Activated CD8-positive, alpha-beta memory T cell treated with anti-CD3 and anti-CD28 coated beads, Interleukin-2, amount 50 U/mL, for 1 hour (primary cell): ENCODE measurements around the gene OR4N5.
"Not testable (repeated sequence)": the region's sequence is repeated elsewhere in the genome, so short reads cannot be mapped to it uniquely, and the experiment has no call there.

Experiments
- DNase-seq: peaks from one replicate; pipeline ENCODE4 v3.0.0-alpha.2; 2020; ENCODE audit errors: extremely low read depth

OR4N5 gene, protein sequence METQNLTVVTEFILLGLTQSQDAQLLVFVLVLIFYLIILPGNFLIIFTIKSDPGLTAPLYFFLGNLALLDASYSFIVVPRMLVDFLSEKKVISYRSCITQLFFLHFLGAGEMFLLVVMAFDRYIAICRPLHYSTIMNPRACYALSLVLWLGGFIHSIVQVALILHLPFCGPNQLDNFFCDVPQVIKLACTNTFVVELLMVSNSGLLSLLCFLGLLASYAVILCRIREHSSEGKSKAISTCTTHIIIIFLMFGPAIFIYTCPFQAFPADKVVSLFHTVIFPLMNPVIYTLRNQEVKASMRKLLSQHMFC

DNA sequence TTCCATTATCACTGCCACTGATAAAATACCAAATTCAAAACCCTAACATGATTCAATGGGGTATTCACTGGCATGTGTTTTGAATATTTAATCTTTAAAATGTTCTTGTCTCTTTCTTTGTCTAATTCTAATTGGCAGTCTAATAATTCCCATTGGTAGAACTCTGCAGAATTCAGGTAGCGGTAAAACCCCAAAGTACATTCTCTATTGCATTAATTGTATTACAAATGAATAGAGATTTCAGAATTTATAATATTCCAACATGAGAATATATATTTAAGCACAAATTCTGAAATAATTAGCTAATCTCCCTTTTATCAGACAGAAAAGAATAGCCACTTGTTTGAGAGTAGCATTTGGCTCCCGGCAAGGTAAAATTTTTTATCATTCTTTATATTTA, at the start of gene OR4N5:
Gene OR4N5 (plus strand): TSS at position 301 of the 400 bp plus-strand sequence. CDS start 4,916 bp downstream, outside the sequence.
- DNase-seq = no peak

GRCh38 chr14:20092050-20092449, 46.6 kb upstream of the OR4N5 start:
- DNase-seq = no peak

DNA sequence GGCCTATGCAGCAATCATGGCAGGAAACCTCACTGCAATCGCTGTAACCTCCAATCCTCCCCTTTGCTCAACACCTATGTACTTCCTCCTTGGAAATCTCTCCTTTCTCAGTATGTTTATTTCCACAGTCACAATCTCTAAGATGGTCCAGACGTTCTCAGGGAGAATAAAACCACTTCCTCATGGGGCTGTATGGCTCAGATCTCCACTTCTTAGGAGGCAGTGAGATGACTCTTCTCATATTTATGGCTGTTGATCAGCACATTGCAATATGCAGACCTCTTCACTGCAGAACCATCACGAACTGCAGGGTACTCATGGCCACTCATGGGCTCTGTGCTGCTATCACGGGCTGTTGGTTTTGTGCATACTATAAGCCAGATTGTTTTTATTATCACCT, 45.2 kb upstream of the OR4N5 start:
- no peak for DNase-seq

DNA sequence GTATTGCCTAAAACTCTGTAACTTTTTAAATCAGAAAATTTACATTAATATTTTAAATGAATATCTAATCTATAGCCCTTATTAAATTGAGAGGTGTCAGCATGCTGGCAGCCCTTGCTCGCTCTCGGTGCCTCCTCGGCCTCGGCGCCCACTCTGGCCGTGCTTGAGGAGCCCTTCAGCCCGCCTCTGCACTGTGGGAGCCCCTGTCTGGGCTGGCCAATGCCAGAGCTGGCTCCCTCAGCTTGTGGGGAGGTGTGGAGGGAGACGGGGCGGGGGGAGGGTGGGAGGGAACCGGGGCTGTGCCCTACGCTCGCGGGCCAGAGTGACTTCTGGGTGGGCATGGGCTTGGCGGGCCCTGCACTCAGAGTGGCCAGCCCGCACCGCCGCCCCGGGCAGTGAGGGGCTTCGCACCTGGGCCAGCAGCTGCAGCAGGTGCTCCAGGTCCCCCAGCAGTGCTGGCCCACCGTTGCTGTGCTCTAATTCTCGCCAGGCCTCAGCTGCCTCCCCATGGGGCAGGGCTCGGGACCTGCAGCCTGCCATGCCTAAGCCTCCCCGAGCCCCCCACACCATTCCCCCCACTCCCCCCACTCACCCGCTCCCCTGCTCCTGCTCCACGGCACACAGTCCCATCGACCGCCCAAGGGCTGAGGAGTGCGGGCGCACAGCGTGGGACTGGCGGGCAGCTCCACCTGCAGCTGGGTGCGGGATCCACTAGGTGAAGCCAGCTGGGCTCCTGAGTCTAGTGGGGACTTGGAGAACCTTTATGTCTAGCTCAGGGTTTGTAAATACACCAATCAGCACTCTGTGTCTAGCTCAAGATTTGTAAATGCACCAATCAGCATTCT, 39.5 kb upstream of the OR4N5 start:
- DNase-seq = not testable (repeated sequence)

DNA sequence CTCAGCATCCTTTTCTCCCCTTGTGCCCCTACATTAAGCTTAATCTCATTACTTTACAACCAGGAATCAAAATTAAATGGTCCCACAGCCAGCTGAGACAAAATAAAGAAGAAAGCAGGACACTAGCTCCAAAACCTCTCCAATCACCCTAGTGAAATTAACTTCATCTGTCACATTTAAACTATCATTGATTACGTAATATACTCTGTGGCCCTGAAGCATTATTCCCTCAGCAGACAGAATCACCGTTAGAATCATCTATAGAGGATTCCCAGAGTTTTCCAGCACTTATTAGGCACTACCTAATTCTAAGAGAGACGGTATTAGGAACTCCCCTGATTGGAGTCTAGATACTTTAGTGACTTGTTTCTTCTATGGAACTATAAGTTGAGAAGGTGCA, 28.2 kb upstream of the OR4N5 start, which contains the start of gene OR4K17:
Gene OR4K17 (plus strand): TSS at position 302 of the 400 bp plus-strand sequence. CDS start 6,761 bp downstream, outside the sequence.
- DNase-seq = no peak

DNA sequence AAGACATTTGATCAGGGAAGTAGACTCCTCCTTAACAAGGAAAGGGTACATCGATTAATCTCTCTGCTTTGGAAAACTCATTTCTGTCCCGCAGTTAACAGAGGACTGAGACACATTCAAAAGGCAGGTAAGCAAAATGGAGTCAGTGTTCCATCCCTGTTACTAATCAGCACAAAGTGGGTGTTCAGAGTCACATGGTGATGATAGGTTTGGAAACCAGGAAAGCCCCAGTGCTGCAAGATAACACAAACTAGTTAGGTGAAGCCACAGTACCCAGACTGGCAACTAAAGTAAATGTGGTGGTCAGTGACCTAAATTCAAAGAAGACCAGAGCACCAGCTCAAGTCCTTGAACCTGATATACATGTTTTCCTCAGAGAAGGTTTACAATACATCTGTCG, 26.3 kb upstream of the OR4N5 start:
- no peak for DNase-seq

DNA sequence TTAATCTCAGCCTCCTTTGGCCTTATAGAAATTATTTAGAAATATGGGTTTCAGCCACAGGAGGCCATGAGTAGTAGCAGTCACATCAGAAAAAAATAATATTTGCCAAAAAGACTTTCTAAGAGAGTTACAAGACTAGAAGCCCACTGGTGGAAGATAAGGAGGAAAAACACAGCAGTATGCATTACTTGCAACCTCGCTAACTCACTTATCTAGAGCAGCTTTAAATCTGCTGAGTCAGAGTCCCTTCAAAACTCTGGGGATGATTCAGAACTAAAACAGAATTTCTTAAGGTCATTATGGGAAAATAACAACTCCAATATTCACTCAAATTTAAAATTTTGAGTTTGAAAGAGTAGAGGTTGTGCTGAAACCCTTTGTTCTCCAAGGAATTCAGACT, 21.9 kb upstream of the OR4N5 start:
- no peak for DNase-seq

DNA sequence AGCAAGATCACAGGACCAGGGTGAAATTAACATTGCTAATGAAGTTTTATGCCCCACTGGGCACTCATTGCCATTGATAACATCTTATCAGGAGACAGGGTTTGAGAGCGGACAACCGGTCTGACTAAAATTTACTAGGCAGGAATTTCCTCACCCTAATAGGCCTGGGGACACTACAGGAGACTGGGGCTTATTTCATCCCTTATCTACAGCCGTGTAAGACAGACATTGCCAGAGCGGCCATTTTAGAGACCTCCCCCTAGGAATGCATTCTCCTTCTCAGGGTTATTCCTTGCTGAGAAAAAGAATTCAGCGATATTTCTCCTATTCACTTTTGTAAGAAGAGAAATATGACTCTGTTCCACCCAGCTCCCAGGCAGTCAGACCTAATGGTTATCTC, 19.8 kb upstream of the OR4N5 start:
- DNase-seq = no peak

GRCh38 chr14:20143911-20144310, 5.3 kb downstream of the OR4N5 start:
- no peak for DNase-seq

DNA sequence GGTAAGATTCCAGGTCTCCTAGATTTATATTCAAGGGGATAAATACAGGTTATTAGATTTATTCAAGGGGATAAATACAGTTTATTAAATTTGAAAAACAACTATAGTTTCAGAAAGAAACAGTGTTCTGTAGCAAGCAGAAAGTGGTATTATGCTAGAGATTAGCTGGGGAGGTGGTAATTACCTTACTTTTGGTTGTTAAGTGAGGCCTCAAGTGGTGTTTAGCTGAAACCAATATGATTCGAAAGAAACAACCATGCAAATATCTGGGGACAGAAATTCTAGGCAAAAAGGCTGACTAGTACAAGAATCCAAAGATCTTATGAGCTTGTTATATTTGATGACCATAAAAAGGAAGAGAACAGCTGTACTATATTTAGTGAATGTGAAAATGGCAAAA, 6.2 kb downstream of the OR4N5 start:
- DNase-seq = no peak

- no peak for DNase-seq
Measured at GRCh38 chr14:20164462-20164861, 25.8 kb downstream of the OR4N5 start.

- no peak for DNase-seq
Measured at GRCh38 chr14:20167091-20167490, 28.5 kb downstream of the OR4N5 start.

DNA sequence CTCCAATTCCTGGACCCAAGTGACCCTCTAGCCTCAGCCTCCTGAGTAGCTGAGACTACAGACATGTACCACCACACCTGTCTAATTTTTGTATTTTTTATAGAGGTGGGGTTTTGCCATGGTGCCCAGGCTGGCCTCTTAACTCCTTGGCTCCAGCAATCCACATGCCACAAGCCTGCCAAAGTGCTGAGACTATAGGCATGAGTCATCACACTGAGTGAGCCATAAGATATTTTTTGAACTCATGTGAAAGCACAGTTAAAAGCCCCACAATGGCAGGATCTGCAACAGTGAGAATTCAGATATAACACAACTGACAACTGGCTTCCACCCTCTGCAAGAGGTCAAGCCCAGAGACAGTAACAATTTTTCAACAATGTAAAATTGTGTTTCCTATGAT, 31.2 kb downstream of the OR4N5 start:
- not testable (repeated sequence) for DNase-seq

DNA sequence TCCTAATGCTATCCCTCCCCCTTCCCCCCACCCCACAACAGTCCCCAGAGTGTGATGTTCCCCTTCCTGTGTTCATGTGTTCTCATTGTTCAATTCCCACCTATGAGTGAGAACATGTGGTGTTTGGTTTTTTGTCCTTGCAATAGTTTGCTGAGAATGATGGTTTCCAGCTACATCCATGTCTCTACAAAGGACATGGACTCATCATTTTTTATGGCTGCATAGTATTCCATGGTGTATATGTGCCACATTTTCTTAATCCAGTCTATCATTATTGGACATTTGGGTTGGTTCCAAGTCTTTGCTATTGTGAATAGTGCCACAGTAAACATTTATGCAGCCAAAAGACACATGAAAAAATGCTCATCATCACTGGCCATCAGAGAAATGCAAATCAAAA, 35.6 kb downstream of the OR4N5 start:
- DNase-seq = not testable (repeated sequence)

DNA sequence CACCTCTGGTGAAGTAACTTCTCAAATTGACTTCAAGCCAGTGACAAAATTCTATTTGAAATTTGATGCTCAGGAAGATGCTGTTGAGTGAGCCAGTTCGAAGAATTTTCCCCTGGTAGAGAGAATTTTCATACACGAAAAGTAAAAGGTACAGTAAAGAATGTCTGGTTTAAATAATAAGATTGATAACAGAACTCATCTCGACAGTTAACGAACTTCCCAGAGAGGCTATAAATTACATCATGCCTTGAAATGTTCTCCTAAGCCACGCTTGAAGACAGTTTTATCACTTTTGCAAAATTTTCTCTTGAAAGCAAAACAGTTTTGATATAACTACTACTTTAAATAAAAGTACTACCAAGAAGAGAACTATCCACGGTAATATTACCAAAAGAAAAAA, 37.7 kb downstream of the OR4N5 start:
- no peak for DNase-seq

DNA sequence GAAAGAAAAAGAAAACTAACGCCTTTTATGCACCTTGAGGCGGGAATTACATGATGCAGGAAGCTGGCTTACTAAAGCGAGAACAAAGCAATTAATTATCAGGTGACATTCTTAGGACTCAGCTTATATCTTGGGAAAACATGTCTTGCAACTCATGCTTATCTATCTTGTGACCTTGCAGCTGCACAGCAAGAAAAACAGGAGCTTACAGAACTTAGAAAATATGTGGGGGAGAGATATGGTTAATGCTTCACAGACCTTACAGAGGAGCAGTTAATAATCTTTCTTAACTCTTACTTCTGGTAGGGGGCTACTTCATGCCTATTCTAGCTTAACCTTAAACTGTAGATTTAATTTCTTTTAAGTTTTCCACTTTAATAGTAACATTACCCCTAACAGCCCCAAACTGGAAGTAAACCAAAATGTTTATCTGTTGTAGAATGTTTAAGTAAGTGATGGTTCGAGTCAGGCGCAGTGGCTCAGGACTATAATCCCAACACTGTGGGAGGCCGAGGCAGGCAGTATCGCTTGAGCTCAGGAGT, 38.9 kb downstream of the OR4N5 start:
- DNase-seq = no peak

- no peak for DNase-seq
Measured at GRCh38 chr14:20179218-20179617, 40.6 kb downstream of the OR4N5 start.

DNA sequence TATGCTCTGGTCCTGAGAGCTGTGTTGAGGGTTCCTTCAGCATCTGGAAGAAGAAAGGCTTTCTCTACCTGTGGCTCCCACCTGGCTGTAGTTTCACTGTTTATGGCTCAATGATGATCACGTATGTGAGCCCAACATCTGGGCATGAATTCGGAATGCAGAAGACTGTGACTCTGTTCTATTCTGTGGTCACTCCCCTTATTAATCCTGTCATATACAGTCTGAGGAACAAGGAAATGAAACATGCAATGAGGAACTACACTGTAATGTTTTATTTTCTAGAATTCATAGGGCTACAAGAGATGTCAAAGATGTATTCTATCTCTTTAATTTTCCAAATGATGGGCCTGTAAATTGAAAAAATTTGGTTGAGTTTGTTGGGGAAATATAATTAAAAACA, 41.3 kb downstream of the OR4N5 start:
- no peak for DNase-seq

GRCh38 chr14:20180486-20180885, 41.9 kb downstream of the OR4N5 start:
- no peak for DNase-seq

DNA sequence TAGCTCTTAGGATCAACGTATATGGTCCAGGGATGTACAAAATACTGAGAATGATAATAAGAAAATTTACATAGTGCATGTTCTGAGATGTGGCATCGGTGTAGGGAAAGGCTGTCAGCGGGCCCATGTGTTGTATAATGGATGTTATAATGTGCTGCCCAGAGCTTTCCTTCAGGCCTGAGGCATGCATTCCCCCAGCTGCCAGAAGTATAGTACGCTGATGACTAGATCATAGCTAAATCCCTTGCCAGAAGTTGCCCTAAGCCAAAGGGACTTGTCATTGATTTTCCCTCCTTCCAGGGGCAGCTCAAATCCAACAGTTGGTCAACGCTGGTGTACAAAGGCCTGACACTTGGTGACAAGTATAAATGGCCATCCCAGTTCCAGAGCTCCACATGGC, 45.6 kb downstream of the OR4N5 start:
- DNase-seq = no peak

- no peak for DNase-seq
Measured at GRCh38 chr14:20190596-20190995, 52.0 kb downstream of the OR4N5 start, which contains the start of gene OR11G2. OR11G2 (plus strand) TSS chr14:20190896; CDS start chr14:20197438, 6,542 bp downstream.

GRCh38 chr14:20191396-20191795, 52.8 kb downstream of the OR4N5 start:
- DNase-seq = no peak

DNA sequence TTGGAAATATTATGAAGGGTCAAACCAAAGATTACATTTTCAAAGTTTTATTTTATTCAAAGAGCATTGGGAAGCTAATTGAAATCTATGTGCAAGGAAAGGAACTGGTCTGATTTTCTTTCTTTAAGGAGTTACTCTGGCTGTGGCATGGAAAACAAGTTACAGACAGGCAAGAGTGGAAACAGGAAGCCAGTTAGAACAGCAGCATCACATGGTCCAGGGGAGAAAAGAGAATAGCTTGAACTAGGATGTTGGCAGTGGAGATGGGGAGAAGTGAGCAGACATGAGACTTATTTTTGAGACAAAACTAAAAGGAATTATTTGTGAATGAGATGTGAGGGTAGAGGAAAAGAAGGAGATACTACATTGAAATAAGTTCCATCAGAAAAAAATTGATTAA, 55.5 kb downstream of the OR4N5 start:
- DNase-seq = no peak
